EH (cell line): ENCODE measurements around the gene SNX9.
"Not testable (repeated sequence)": the region's sequence is repeated elsewhere in the genome, so short reads cannot be mapped to it uniquely, and the experiment has no call there.

Experiments used
- DNase-seq: peaks from one replicate; pipeline ENCODE4 v3.0.0-alpha.2; 2015; ENCODE audit warnings: low read depth

Gene SNX9

DNA sequence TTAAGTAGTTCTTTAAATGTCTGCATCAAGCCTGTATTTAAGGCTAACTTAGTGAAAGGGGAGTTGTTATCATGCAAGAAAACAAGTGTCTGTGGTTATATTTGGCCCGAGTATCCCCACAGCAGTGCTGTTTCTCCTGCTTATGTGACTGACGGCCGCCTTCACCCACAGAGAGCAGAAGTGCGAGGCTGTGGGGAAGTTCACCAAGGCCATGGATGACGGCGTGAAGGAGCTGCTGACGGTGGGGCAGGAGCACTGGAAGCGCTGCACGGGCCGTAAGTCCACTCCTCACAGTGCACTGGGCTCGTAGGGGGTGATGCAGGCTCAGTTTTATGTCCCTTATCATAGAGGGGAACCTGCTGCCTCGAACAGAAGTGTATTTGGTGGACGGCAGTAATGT is 105.4 kb downstream of the SNX9 start:
- no peak for DNase-seq

DNA sequence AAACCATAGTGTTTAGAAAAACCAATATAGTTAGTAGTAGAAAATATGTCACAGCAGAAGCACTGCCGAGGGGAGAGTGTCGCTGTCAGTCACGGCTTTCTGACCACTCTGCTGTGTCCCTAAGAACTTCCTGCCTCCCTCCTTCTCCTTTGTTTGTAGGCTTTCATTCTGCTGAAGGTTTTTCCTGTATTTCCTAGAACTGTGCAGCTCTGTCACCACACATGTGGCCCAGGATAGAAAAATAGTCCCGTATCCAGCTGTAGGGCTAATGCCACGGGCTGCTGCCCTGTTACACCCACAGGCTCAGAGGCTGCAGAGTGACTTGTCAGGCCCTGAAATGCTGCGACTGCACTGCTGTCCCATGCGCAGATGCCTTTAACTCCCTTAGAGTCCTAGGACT is 106.0 kb downstream of the SNX9 start:
- DNase-seq: no peak

DNA sequence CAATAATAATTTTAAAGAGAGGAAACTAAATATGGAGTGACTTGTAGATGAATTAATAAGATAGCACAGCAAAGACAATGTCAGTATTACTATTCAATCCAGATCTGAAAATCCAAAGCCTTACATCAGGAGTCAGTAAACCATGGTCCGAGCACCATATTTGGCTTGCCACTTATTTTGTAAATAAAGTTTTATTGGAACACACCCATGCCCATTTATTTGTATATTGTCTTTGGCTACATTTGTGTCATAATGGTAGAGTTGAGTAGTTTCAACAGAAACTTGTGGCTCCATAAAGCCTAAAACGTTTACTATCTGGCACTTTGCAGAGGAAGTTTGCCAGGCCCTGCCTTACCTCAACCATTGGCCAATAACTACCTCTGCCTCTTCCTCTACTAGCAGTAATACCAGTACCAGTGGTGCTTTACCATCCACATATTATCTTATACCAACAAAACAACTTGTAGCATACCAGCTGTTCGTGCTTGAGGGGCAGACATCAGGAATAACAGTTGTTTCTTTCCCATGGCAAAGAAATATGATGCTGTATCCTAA is 106.8 kb downstream of the SNX9 start:
- DNase-seq: no peak

DNA sequence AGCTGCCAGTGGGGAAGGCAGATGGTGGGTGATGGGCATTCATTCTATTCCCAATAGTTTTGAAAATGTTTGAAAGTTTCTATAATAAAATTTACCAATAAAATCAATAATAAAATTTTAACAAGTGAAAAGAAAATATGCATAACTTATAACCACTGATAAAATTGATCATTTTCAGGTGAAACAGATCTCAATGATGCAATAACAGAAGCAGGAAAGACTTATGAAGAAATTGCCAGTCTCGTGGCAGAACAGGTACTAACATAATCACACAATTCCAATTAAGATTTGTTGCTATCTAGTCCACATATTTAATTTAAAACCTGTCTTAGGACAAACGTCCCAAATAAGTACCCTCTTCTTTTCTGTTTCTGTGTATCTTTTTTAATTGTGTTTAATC is 112.7 kb downstream of the SNX9 start:
- no peak for DNase-seq

DNA sequence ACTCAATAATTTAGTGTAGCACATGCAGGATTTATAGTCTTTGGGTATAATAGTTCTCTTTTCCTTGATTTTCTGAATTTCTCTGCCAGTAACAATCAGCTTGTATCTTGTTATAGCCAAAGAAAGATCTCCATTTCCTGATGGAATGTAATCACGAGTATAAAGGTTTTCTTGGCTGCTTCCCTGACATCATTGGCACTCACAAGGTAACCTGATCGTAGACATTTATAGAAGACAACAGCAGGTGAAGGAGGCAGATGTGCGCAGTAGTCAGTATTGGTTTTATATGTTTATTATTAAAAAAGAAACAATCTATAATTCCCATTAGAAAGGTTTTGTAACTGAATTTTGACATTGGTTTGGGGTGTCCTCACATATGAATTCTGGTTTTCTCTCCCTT is 114.3 kb downstream of the SNX9 start:
- no peak for DNase-seq

DNA sequence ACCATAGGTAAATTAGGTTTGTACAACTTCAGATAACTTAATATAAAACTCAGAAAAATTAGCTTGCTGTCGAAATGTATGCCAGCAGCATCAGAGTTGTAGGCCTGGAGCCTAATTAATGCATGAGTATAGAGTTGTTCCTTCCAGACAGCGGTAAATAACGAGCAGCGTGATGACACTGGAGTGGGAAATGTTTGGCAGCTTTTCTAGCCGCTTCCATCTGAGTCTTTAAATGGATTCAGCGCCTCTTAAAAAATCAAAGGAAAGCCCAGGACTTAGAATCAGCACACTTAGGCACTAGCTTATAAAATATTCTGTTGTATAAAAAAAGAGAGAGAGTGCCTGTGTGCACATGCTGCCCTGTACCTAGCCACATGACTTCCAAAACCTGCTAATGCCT is 114.9 kb downstream of the SNX9 start:
- DNase-seq: no peak

DNA sequence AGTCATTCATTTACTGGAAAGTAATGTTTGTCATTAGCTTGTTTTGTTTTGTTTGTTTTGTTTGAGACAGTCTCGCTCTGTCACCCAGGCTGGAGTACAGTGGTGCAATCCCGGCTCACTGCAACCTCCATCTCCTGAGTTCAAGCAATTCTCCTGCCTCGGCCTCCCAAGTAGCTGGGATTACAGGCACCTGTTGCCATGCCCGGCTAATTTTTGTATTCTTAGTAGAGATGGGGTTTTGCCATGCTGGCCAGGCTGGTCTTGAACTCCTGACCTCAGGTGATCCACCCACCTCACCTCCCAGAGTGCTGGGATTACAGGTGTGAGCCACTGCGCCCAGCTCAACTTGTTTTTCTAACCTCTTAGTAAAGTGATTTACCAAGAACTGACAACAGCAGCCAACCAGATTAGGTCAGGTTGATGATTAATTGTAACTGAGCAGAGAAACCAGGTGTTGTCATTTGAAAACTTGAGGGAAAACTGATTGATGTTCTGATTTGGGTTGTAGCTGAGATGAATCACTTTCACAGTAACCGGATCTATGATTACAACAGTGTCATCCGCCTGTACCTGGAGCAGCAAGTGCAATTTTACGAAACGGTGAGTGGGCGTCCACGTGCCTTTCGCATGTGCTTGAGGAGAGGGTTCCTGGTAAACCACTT is 117.5 kb downstream of the SNX9 start:
- DNase-seq: not testable (repeated sequence)

DNA sequence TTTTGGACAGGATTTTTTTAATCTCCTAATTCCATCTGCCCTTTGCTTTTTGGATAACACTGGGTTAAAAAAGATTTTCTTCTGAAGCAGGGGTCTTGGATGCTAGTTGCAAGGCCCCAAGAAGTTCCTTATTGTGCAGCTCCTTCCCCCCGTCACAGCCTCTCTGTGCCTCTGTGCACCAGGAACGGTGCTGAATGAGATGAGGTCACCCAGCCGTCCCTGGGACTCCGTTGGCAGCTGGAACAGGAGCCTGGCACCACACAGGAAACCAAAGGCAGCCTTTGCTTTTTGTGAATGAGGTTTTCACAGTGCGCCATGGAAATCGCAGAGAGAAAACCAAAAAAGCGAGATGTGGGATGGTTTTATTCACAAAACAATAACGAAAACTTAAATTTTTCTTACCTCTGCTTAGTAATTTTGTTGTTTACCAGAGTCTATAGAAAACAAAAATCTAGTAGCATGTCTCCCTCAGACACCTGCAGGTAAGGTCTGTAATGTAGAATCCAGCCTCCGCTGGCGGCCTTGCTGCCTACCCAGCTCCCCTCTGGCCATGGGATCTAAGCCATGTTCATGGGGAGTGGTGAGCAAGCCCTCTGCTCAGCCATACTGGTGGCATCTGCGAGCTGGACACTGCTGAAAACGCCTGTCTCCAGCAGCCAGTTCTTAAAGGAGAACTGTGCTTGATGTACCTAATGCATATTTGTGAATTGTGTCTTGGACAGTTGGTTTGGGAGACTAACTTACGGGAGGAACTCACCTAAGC is 118.2 kb downstream of the SNX9 start:
- DNase-seq: no peak

DNA sequence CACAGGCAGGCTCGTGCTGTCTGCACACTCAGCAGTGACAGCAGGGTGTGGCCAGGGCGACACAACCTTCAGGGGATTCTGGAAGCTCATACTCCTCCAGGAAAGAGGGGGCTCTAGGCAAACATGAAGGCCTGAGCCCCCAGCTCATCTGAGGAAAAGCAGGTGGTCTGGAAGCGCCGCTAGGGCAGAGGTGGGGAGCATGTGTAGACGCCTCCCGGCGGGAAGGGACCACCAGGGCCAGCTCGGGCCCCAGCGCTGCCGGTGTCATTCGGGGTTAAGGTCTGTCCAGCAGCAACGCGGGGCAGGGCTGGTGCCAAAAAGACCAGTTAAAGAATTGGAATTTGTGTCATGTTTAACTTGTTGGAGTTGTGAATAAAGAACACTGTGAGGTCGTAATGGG is 119.3 kb downstream of the SNX9 start:
- no peak for DNase-seq

DNA sequence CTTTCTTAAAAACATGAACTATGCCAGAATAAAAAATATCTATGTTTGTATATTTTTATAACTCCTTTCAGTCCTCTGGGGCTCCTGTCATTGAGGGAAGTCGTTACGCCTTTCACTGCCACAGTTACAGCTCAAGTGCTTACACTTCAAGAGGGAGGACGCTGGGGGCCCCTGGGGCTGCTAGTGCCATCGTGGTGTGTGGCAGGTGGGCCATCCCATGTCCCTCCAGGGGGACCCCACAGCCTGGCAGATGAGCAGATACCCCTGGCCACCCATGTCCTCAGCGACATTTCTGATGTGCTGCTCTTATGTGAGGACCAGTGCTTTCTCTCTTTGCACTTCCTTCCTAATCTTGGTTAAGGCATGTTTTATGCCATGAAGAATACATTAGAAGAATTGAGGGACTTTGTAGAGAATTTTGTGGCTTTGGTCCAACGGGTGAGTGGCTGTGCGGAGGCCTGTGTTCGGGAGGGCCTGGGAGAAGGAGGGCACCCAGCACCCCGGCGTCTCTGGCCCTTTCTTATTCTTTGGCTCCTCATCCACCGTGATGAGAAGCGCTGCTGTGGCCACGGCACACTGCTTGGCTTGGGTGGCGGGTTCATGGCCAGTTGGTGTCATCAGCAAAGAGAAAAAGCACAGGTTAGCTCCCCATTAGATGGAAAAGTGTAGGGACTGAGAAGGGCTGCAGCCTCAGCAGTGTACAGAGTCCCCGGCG is 120.4 kb downstream of the SNX9 start:
- DNase-seq: no peak

DNA sequence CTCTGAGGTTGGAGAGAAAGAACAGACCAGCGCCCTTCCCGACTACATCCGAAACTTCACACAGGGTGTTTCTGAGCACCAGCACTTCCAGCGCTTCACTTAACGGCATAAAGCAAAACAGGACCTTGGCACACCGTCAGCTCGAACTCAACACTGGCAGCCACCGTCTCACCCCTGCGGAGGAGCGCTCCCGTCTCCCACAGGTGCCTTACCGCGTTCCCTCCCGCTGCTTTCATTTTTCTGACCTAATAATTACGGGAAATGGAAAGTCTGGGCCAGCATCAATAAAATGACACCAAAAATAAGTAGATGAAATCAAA is 120.9 kb downstream of the SNX9 start:
- no peak for DNase-seq

DNA sequence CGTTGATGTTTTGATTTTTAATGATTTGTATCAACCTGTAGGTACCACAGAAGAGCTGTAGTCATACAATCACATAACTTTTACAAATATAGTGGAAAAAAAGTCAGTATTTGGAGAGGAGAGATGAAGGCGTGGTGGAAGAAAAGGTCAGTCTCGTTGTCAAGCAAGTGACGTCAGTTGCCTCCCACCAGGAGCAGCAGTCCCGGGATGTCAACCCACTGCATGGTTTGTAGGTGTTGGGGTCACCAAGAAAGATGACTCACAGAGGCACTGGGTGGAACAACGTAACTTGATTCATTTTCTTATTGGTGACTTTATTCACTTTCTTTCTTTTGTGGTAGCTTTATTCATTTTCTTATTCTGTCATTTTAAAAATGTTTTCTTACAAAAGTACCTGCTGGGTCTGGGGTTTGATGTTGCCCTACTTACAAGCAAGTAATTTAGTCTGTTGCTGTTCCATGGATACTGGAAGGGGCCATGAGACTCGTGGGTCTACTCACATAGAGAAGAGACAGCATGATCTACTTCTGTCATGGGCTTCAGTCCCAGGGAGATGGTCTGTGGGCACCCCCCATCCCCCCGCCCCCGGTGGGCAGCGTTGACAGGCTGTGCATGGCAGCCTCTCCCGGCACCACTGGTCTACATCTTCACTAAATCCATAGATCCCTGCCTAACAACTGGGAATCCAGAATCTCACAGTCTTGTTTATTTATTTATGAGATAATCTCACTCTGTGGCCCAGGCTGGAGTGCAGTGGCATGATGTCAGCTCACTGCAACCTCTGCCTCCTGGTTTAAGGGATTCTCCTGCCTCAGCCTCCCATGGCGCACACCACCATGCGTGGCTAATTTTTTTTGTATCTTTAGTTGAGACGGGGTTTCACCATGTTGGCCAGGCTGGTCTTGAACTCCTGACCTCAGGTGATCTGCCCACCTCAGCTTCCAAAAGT is 122.2 kb downstream of the SNX9 start:
- no peak for DNase-seq

DNA sequence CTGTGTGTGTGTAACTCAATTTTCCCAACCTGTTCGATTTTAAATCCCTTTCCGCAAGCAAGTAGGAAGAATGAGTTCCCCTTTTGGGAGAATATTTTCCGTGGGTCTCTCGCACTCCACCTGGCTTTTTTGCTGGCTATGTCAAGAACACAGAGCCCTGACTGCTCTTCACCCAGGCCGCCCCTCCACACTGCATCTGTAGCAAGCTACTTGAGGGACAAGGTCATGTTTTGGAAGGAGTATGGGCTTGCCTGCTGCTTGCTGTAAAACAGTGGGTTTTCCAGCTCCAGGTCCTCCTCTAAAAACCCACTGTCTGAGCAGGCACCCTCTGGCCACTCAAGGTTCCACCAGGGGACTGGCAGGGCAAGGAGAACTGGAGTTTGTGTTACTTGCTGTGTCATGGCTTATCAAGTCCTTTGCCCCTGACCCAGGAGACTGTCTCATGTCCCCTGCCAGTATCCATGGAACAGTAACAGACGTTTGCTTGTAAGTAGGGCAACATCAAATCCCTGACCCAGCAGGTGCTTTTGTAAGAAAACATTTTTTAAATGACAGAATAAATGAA is 123.1 kb downstream of the SNX9 start:
- no peak for DNase-seq

DNA sequence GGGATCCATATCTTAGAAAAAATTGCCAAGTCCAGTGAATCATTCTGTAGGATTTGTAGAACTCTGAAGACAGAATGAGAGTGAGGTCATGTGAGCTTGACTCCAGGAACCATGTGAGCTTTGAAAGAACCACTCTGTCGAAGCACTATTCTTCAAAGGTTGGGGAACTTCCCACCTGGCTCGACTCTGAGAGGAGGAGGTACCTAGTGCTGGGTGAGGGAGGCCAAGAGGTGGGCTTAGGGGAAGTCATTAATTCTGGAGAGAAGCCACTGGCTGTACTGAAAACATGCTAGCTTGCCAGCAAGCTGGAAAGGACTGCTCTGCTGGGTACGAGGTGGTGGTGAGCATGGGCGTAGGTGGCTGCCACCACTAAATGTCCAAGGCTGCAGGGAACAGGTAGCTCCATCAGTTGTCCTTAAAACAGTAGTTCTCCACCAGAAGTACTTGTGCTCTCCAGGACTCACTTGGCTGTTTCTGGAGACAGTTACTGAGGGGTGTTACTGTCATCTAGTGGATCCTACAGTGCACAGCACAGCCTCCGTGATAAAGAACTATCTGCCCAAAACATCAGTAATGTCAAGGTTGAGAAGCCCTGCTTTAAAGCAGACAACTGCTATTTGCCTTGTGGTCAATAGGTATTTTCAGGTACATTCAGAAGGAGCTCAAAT is 124.0 kb downstream of the SNX9 start:
- peak; percentile 24 for DNase-seq

DNA sequence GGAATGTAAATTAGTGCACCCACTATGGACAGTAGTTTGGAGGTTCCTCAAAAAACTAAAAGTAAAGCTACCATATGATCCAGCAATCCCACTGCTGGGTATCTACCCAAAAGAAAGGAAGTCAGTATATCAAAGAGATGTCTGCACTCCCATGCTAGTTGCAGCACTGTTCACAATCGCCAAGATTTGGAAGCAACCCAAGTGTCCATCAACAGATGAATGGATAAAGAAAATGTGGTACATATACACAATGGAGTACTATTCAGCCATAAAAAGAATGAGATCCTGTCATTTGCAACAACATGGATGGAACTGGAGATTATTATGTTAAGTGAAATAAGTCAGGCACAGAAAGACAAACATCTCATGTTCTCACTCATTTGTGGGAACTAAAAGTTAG is 127.9 kb downstream of the SNX9 start:
- DNase-seq: not testable (repeated sequence)

DNA sequence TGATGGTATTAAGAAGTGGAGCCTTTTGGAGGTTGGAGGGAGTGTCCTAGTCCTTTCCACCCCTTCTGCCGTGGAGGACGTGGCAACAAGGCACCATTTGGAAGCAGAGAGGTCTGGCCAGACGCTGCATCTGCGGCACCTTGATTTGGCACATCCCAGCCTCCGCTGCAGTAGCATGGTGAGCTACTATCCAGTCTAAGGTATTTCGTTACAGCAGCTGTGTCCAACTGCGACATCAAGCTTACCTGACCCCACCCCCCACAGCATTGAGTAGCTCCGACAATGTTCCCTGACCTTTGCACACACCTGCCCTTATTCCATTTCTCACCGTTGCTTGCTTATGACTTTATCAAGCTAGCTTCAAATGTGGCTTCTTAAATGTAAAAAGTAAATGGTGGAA is 128.8 kb downstream of the SNX9 start:
- DNase-seq: no peak

DNA sequence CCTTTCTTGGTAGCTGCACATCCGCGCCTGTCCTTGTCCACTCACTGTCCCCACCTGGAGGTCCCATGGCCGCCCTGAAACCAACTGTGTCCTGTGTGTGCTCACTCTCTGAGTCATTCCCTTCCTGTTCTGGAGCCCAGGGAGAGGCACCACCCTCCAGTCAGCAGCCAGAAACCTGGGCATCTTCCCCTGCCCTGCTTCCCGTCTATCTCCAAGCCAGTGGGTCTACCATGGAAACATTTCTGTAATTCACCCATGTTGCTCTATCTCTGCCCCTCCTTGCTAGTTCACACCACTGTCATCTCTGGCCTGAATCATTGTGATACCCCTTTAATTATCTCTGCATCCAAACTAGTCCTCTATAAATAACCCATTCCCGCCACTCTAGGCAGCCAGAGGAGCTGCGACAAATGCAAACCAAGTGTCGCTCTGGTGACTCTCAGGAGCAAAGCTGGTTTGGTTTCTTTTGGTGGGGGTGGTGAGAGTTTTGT is 129.9 kb downstream of the SNX9 start:
- peak; percentile 33 for DNase-seq

DNA sequence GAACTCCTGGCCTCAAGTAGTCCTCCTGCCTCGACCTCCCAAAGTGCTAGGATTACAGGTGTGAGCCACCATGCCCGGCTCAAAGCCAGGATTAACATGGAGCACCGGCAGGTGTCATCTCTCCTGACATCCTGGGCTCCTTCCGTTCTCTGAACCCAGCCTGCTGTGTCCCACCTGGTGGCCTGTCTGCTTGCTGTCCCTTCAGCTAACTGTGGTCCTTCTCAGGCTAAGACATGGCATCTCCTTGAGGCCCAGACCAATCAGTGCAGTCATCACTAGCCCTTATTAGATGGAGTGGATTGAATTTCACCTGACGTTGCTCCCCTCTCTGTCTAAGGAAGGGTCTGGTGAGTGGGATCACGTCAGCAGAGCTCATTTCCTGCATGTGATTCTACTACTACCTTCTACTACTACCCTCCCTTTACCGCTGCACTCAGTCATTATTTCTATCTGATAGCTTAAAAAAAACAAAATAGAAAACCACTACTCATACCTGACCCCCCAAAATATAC is 130.6 kb downstream of the SNX9 start:
- no peak for DNase-seq

DNA sequence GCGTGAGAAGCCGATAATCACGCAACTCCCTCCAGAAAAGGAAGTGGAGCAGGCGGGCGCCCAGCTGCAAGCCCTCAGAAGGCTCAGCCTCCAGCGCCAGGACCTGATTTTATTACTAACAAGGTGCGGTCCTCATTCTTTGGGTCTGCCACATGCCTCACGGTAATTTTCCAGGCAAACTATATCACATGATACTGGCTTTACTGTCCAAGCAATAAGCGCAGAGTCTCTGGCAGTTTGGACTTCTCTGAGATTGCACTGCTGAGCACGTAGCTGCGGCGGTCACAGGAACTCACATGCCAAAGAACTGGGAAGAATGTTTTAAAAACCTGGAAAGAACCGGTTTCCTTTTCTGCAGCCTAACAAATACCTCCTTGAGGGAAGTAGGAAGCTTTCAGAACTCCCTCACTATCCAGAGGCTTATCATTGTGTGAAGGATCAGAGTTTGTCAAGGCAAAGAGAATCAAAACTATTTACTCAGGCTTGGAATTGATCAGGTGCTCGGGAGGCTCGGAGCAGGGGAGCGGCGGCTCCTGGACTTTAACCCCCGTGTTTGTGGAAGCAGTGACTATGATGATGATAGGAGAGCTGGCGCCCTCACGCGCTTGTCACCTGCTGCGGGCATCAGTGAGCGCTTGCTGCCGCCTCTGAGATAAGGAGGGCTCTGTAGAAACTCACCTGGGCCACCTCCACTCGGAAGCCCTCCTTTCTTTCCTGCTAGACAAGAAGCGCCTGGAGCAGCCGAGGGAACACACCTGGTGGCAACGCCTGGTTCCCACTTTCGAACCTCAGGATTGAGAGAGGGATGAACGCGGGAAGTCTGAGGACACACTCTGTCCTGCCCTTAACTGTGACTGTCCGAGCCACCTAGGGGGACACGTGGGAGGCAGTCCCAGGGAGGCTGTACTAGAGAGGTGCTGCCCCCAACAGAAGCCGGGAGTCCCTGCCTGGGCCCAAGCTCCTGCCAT is 131.4 kb downstream of the SNX9 start:
- DNase-seq: peak; percentile 52
